H1 (cell line): ENCODE results near the gene SNX13. TPM values are rescaled to one million over a fixed set of nuclear protein-coding genes. Genes with fewer than 3 reads are reported as not detected.

ENCODE experiments used
- CTCF ChIA-PET: fragments of 300-600 bp; sonication (Branson Sonifier 250); formaldehyde crosslinking; loops from one replicate; lab custom pipeline; 2021; ENCODE audit not compliant: partially characterized antibody; lab: Charles Lee
- POLR2A ChIA-PET: fragments of 300-600 bp; sonication (Branson Sonifier 250); formaldehyde crosslinking; loops from one replicate; lab custom pipeline; 2021; ENCODE audit warnings: inconsistent platforms; ENCODE audit not compliant: partially characterized antibody; lab: Charles Lee
- DNase-seq, 2 experiments: peaks; one replicate each; pipeline versions ENCODE4 v3.0.0 to v3.0.0-alpha.2; 2010 to 2022; ENCODE audit warnings: low spot score in 2 of 2, low read depth in 1 of 2, mixed read lengths in 1 of 2
- FAIRE-seq: peaks from 2 replicates; lab custom pipeline; 2011; peaks lifted over from hg19 to GRCh38; lab: Jason Lieb, UNC
- H2AFZ ChIP-seq: 2 replicates; pipeline ENCODE4 v1.8.1; 2012; ENCODE audit warnings: low read length, inconsistent platforms
- H2AK5ac ChIP-seq: 2 replicates; pipeline ENCODE4 v1.6.1; 2013; ENCODE audit warnings: low read depth, low read length
- H2BK120ac ChIP-seq: replicated peaks from 2 replicates; pipeline ENCODE3; 2013; ENCODE audit warnings: low read depth, low read length, inconsistent platforms
- H2BK12ac ChIP-seq: 2 replicates; pipeline ENCODE4 v1.6.1; 2013; ENCODE audit warnings: low read depth, low read length
- H2BK15ac ChIP-seq: 2 replicates; pipeline ENCODE4 v1.6.1; 2013; ENCODE audit warnings: low read length
- H2BK20ac ChIP-seq: 2 replicates; pipeline ENCODE4 v1.6.1; 2013; ENCODE audit warnings: low read length
- H2BK5ac ChIP-seq: 2 replicates; pipeline ENCODE4 v1.6.1; 2013; ENCODE audit warnings: low read depth, low read length
- H3K14ac ChIP-seq: 2 replicates; pipeline ENCODE4 v1.6.1; 2013; ENCODE audit warnings: inconsistent platforms; ENCODE audit not compliant: insufficient read length
- H3K18ac ChIP-seq: 2 replicates; pipeline ENCODE4 v1.6.1; 2013; ENCODE audit warnings: low read length; ENCODE audit errors: extremely low read depth
- H3K23ac ChIP-seq: 2 replicates; pipeline ENCODE4 v1.6.1; 2013; ENCODE audit warnings: inconsistent platforms; ENCODE audit not compliant: insufficient read length
- H3K23me2 ChIP-seq: 2 replicates; pipeline ENCODE4 v1.6.1; 2013; ENCODE audit warnings: low read depth, low read length
- H3K27ac ChIP-seq: 2 replicates; pipeline ENCODE4 v1.6.1; 2011; ENCODE audit warnings: low read depth, low read length, inconsistent platforms
- H3K27me3 ChIP-seq, 4 experiments: replicated peaks in 1 of 4; 1 replicate in 1 of 4; 2 replicates in 3 of 4; pipeline versions ENCODE4 v1.6.1 to v1.8.1; 2011 to 2013; ENCODE audit warnings: low read length in 3 of 4, mild to moderate bottlenecking in 3 of 4, inconsistent platforms in 2 of 4, mixed read lengths in 2 of 4, moderate library complexity in 1 of 4; ENCODE audit not compliant: control insufficient read depth in 3 of 4, insufficient read depth in 3 of 4; ENCODE audit errors: extremely low read depth in 1 of 4
- H3K36me3 ChIP-seq, 4 experiments: 2 replicates each; pipeline versions ENCODE4 v1.6.1 to v1.8.1; 2011 to 2013; ENCODE audit warnings: mild to moderate bottlenecking in 4 of 4, low read length in 3 of 4, moderate library complexity in 2 of 4, control low read depth in 1 of 4, inconsistent platforms in 1 of 4; ENCODE audit not compliant: insufficient read depth in 4 of 4, control insufficient read depth in 2 of 4
- H3K4ac ChIP-seq: replicated peaks from 2 replicates; pipeline ENCODE3; 2013; ENCODE audit warnings: low read length, low read depth, mixed read lengths, inconsistent platforms; ENCODE audit not compliant: insufficient read length
- H3K4me1 ChIP-seq, 4 experiments: replicated peaks in 1 of 4; 1 replicate in 1 of 4; 2 replicates in 3 of 4; pipeline versions ENCODE4 v1.6.1 to v1.8.1; 2011 to 2013; ENCODE audit warnings: low read length in 3 of 4, inconsistent platforms in 2 of 4, mixed read lengths in 1 of 4; ENCODE audit not compliant: insufficient read depth in 4 of 4, control insufficient read depth in 3 of 4
- H3K4me2 ChIP-seq, 2 experiments: 2 replicates each; pipeline versions ENCODE4 v1.6.1 to v1.8.1; 2011 to 2013; ENCODE audit warnings: low read depth in 2 of 2, low read length in 2 of 2, control low read depth in 1 of 2, inconsistent platforms in 1 of 2, mild to moderate bottlenecking in 1 of 2; ENCODE audit not compliant: insufficient read depth in 1 of 2
- H3K4me3 ChIP-seq, 4 experiments: fragments of 200-600, 300-600 bp in 1 of 4; sonication (generic), shearing (Covaris generic), sonication (Bioruptor Twin) in 1 of 4; 2 replicates each; pipeline versions ENCODE4 v1.5.1 to v1.8.1; 2011 to 2016; ENCODE audit warnings: low read length in 4 of 4, low read depth in 3 of 4, control low read depth in 2 of 4, inconsistent platforms in 2 of 4, mild to moderate bottlenecking in 2 of 4, mixed read lengths in 1 of 4, moderate library complexity in 1 of 4; ENCODE audit not compliant: insufficient read depth in 2 of 4; ENCODE audit errors: extremely low read depth in 1 of 4
- H3K56ac ChIP-seq: replicated peaks from 2 replicates; pipeline ENCODE3; 2013; ENCODE audit warnings: low read depth, mild to moderate bottlenecking, mixed read lengths, low read length, inconsistent platforms; ENCODE audit not compliant: insufficient read length
- H3K79me1 ChIP-seq: 2 replicates; pipeline ENCODE4 v1.6.1; 2013; ENCODE audit warnings: low read depth, low read length, control low read depth
- H3K79me2 ChIP-seq, 2 experiments: 2 replicates each; pipeline versions ENCODE4 v1.6.1 to v1.8.1; 2012 to 2013; ENCODE audit warnings: low read length in 2 of 2, mild to moderate bottlenecking in 2 of 2, inconsistent platforms in 1 of 2; ENCODE audit not compliant: insufficient read depth in 2 of 2, control insufficient read depth in 1 of 2
- H3K9ac ChIP-seq, 4 experiments: replicated peaks in 1 of 4; 1 replicate in 1 of 4; 2 replicates in 3 of 4; pipeline versions ENCODE4 v1.6.1 to v1.8.1; 2011 to 2013; ENCODE audit warnings: low read depth in 3 of 4, low read length in 3 of 4, control low read depth in 2 of 4, mild to moderate bottlenecking in 2 of 4, moderate library complexity in 2 of 4, inconsistent platforms in 1 of 4; ENCODE audit errors: extremely low read depth in 1 of 4
- H3K9me3 ChIP-seq, 2 experiments: 2 replicates each; pipeline versions ENCODE4 v1.6.1 to v1.8.1; 2012 to 2013; ENCODE audit warnings: mild to moderate bottlenecking in 2 of 2, moderate library complexity in 2 of 2, control low read depth in 1 of 2, inconsistent platforms in 1 of 2, low read depth in 1 of 2, low read length in 1 of 2, mixed read lengths in 1 of 2; ENCODE audit not compliant: insufficient read depth in 2 of 2
- H4K20me1 ChIP-seq, 2 experiments: replicated peaks in 1 of 2; 2 replicates each; pipeline versions ENCODE3 to v1.8.1; 2011 to 2013; ENCODE audit warnings: inconsistent platforms in 2 of 2, low read length in 2 of 2, mild to moderate bottlenecking in 1 of 2; ENCODE audit not compliant: insufficient read depth in 2 of 2, control insufficient read depth in 1 of 2
- H4K5ac ChIP-seq: 2 replicates; pipeline ENCODE4 v1.6.1; 2013; ENCODE audit warnings: low read length, low read depth, mixed read lengths, inconsistent platforms; ENCODE audit not compliant: insufficient read length
- H4K8ac ChIP-seq: 2 replicates; pipeline ENCODE4 v1.8.0; 2013; ENCODE audit warnings: mild to moderate bottlenecking, moderate library complexity, low read length, inconsistent platforms; ENCODE audit not compliant: insufficient read depth; ENCODE audit errors: extremely low read depth
- H4K91ac ChIP-seq: replicated peaks from 2 replicates; pipeline ENCODE3; 2013; ENCODE audit warnings: low read length, mixed read lengths, inconsistent platforms; ENCODE audit not compliant: insufficient read length
- ASH2L ChIP-seq: fragments of 200-600, 300-600 bp; sonication (generic); IDR thresholded peaks from one replicate; pipeline ENCODE4 v1.7.1; 2017; ENCODE audit warnings: low read length
- ATF2 ChIP-seq: IDR thresholded peaks from 2 replicates; pipeline ENCODE4 v1.6.1; 2012; ENCODE audit warnings: low read length, inconsistent platforms
- CEBPB ChIP-seq: IDR thresholded peaks from 2 replicates; pipeline ENCODE4 v1.6.1; 2012; ENCODE audit warnings: low read depth, low read length
- E2F6 ChIP-seq: IDR thresholded peaks from 2 replicates; pipeline ENCODE4 v1.6.1; 2012; ENCODE audit warnings: inconsistent platforms
- EGR1 ChIP-seq: IDR thresholded peaks from 2 replicates; pipeline ENCODE4 v1.6.1; 2011; ENCODE audit warnings: low read depth, low read length, borderline replicate concordance
- EZH2 ChIP-seq: fragments of 200-600 bp; sonication (generic); IDR thresholded peaks from 2 replicates; pipeline ENCODE4 v1.7.1; 2012; ENCODE audit warnings: low read depth, mild to moderate bottlenecking, moderate library complexity, low read length, inconsistent platforms; ENCODE audit not compliant: severe bottlenecking
- JUN ChIP-seq: IDR thresholded peaks from 2 replicates; pipeline ENCODE4 v1.6.1; 2011; ENCODE audit warnings: low read depth, mild to moderate bottlenecking, improper control_type of control experiment, low read length
- MAFK ChIP-seq: IDR thresholded peaks from 2 replicates; pipeline ENCODE4 v1.6.1; 2012; ENCODE audit warnings: low read depth, mild to moderate bottlenecking, improper control_type of control experiment, low read length
- NRF1 ChIP-seq: IDR thresholded peaks from 2 replicates; pipeline ENCODE4 v1.6.1; 2011; ENCODE audit warnings: mild to moderate bottlenecking, low read depth, low read length, improper control_type of control experiment
- RAD21 ChIP-seq, 2 experiments: IDR thresholded peaks in 1 of 2; conservative IDR thresholded peaks in 1 of 2; 2 replicates each; pipeline ENCODE4 v1.6.1; 2011; ENCODE audit warnings: low read depth in 2 of 2, low read length in 2 of 2, improper control_type of control experiment in 1 of 2, inconsistent platforms in 1 of 2, mild to moderate bottlenecking in 1 of 2, moderate library complexity in 1 of 2
- SIX5 ChIP-seq: IDR thresholded peaks from 2 replicates; pipeline ENCODE4 v1.6.1; 2011; ENCODE audit warnings: mild to moderate bottlenecking, low read depth, low read length
- TBP ChIP-seq: IDR thresholded peaks from 2 replicates; pipeline ENCODE4 v1.6.1; 2011; ENCODE audit warnings: low read depth, low read length, improper control_type of control experiment
- YY1 ChIP-seq: IDR thresholded peaks from 2 replicates; pipeline ENCODE4 v1.6.1; 2011; ENCODE audit warnings: low read depth, mild to moderate bottlenecking, low read length
- WGBS, 2 experiments: shearing (Covaris generic) in 1 of 2; methylation state at CpG; one replicate each; pipeline versions ENCODE4 v1.1.6 to v1.1.7; 2013 to 2015; ENCODE audit warnings: low lambda C conversion rate in 2 of 2, mixed read lengths in 2 of 2, inconsistent platforms in 1 of 2, low coverage in 1 of 2, missing lambda C conversion rate in 1 of 2; ENCODE audit not compliant: insufficient replicate concordance in 2 of 2, insufficient coverage in 1 of 2, insufficient read length in 1 of 2; ENCODE audit errors: extremely low coverage in 1 of 2, missing lambda C conversion rate in 1 of 2; 5-methylcytosine and 5-hydroxymethylcytosine counted together
- polyA plus RNA-seq, 7 experiments: library from polyadenylated mRNA; depleted of rRNA in 3 of 7; stranded (reverse) in 5 of 7; unstranded in 2 of 7; fragments of >200 nt in 5 of 7; fragments of 200-250 nt in 2 of 7; gene quantifications; 1 replicate in 5 of 7; 2 replicates in 1 of 7; 4 replicates in 1 of 7; pipeline versions ENCODE4 v1.2.1 to v1.2.3, GENCODE V29; 2011 to 2013; ENCODE audit warnings: missing spikeins in 2 of 7, mixed read lengths in 2 of 7
- total RNA-seq: library from RNA; stranded (reverse); fragmentation: NEBNext Ultra II Directional; extraction: Animal tissue kit (Norgen Biotek cat#: 25700); gene quantifications from 2 replicates; pipeline ENCODE4 v1.2.1, GENCODE V29; 2021

Gene SNX13
- total and polyA plus RNA-seq, 2 of the 8 experiments (the other 6 are each of a cell fraction or from before 2014, with no cell fraction given), result 5.5 to 27.4 TPM

DNA sequence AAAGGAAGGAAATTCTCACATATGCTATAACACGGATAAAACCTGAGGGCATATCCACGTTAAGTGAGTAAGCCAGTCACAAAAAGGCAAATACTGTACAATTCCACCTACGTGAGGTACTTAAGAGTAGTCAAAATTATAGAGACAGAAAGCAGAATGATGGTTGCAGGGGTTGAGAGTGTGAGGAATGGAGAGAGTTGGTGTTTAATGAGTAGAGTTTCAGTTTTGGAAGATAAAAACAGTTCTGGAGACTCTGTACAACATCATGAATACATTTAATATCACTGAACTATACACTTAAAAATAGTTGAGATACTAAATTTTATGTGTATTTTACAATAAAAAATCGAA, 95.1 kb downstream of the SNX13 start:
- Histone ChIP-seq H2BK20ac (no peak overlapping the region), H3K36me3 (no peaks in the 10 kb centered on the region), H3K9ac (no peak overlapping the region), H3K56ac (no peak overlapping the region), H3K23me2 (no peaks in the 10 kb centered on the region; the same call in 1 of the 2 replicates), H2AK5ac (no peak overlapping the region), H4K5ac (no peak overlapping the region), H3K23ac (no peak overlapping the region), H3K27me3 (no peaks in the 10 kb centered on the region), H2BK120ac (no peak overlapping the region), H4K20me1 (no peaks in the 10 kb centered on the region), H3K4me3 (no peak overlapping the region), H2BK15ac (no peak overlapping the region), H2BK5ac (no peak overlapping the region), H3K79me2 (no peaks in the 10 kb centered on the region), H4K91ac (no peak overlapping the region), H4K8ac (no peak overlapping the region), H3K27ac (no peak overlapping the region), H3K4ac (no peak overlapping the region), H3K4me2 (no peak overlapping the region), H3K18ac (no peak overlapping the region), H2BK12ac (no peak overlapping the region), H2AFZ (no peak overlapping the region), H3K4me1 (peaks cover 0 to 4% (median 0%) of the 10 kb centered on the region in 4 experiments; a peak in 3 of 7 replicates), H3K9me3 (no peaks in the 10 kb centered on the region), H3K79me1 (no peaks in the 10 kb centered on the region), H3K14ac (no peak overlapping the region)
- no peak for DNase-seq
- 91% methylated on average over 4 of the region's 4 CpGs; no CpG with 5 or more reads in 1 of the 2 experiments for WGBS, 2 experiments
- FAIRE-seq, result no peak
- CTCF ChIA-PET, result no interaction called here
- POLR2A ChIA-PET, result no interaction called here
- no peak for TF ChIP-seq TBP
- no peak for TF ChIP-seq RAD21 (IDR thresholded peaks at IDR 0.05 in 1 of 2, conservative IDR thresholded peaks at IDR 0.05 in 1 of 2; ENCODE audit: low read depth in 2 of 2, low read length in 2 of 2)
- no peak for TF ChIP-seq MAFK
- TF ChIP-seq ATF2, result no peak
- no peak for TF ChIP-seq CEBPB
- TF ChIP-seq NRF1, result no peak
- TF ChIP-seq E2F6, result no peak
- TF ChIP-seq EGR1, result no peak
- TF ChIP-seq YY1, result no peak
- no peak for TF ChIP-seq EZH2
- TF ChIP-seq SIX5, result no peak
- no peak for TF ChIP-seq JUN
- no peak for TF ChIP-seq ASH2L
